DND-41 (cell line): ENCODE measurements around the gene EPHX1.

ENCODE experiments used
- EZH2 ChIP-seq: IDR thresholded peaks from 3 replicates; pipeline ENCODE4 v1.6.1; 2012; ENCODE audit warnings: borderline replicate concordance, low read depth, mild to moderate bottlenecking, moderate library complexity, low read length, inconsistent platforms; ENCODE audit not compliant: severe bottlenecking
- TF ChIP-seq, protein P1 (sequence below): IDR thresholded peaks from 2 replicates; pipeline ENCODE4 v1.5.1; 2012; ENCODE audit warnings: borderline replicate concordance, low read length, moderate library complexity, mild to moderate bottlenecking; ENCODE audit not compliant: poor library complexity, severe bottlenecking; ENCODE audit errors: extremely low read depth

DNA sequence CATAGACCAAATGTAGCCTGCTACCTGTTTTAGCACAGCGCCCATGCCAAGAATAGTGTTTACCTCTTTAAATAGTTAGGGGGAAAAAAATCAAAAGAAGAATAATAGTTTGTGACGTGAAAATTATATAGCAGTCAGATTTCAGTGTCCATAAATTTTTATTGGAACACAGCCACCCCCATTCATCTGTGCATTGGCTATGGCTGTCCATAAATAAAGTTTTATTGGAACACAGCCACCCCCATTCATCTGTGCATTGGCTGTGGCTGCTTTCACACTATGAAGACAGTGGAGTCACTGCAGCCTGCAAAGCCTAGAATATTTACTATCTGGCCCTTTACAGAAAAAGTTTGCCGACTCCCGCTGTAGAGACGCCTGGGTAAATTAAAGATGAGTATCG is 20.9 kb downstream of the EPHX1 start:
- TF ChIP-seq, protein P1, sequence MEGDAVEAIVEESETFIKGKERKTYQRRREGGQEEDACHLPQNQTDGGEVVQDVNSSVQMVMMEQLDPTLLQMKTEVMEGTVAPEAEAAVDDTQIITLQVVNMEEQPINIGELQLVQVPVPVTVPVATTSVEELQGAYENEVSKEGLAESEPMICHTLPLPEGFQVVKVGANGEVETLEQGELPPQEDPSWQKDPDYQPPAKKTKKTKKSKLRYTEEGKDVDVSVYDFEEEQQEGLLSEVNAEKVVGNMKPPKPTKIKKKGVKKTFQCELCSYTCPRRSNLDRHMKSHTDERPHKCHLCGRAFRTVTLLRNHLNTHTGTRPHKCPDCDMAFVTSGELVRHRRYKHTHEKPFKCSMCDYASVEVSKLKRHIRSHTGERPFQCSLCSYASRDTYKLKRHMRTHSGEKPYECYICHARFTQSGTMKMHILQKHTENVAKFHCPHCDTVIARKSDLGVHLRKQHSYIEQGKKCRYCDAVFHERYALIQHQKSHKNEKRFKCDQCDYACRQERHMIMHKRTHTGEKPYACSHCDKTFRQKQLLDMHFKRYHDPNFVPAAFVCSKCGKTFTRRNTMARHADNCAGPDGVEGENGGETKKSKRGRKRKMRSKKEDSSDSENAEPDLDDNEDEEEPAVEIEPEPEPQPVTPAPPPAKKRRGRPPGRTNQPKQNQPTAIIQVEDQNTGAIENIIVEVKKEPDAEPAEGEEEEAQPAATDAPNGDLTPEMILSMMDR: no peak
- TF ChIP-seq EZH2: no peak
